Measurements from ENCODE around the gene ACSM6. TPM values are rescaled to one million over a fixed set of nuclear protein-coding genes. Genes with fewer than 3 reads are reported as not detected.

Gene ACSM6
- total RNA-seq, 1 experiment from 2014 or later, result not detected

- no peak overlapping the region for H4K91ac ChIP-seq (ENCODE audit: insufficient read length, low read depth, low read length)
- WGBS (ENCODE audit: extremely low coverage, insufficient read length, low lambda C conversion rate), result no CpG with 5 or more reads among the region's 85 CpGs
- no peak overlapping the region for H3T11ph ChIP-seq (ENCODE audit: low read length)
- no peaks in the 10 kb centered on the region for H4K20me1 ChIP-seq (ENCODE audit: control insufficient read depth, insufficient read depth, insufficient read length)
- H3K4me3 Mint-ChIP-seq, result peak overlapping the region; percentile 69 to 82
- no peak overlapping the region for H3K18ac ChIP-seq (ENCODE audit: insufficient read length, low read depth, low read length)
- H3K23ac ChIP-seq (ENCODE audit: insufficient read length, low read depth, low read length), result no peak overlapping the region
- peaks cover 0 to 3% of the 10 kb centered on the region in 2 experiments; a peak in 1 of 5 replicates for H3K9me3 Mint-ChIP-seq
- no peaks in the 10 kb centered on the region; the same call in 1 of the 2 replicates for H3K4me1 ChIP-seq (ENCODE audit: insufficient read depth, low read length)
- no peaks in the 10 kb centered on the region for H3K23me2 ChIP-seq (ENCODE audit: insufficient read length, low read depth, low read length, poor library complexity, severe bottlenecking)
- H2BK15ac ChIP-seq (ENCODE audit: low read depth, low read length), result no peak overlapping the region
- H4K8ac ChIP-seq (replicated peaks; ENCODE audit: insufficient read length, low read depth, low read length), result no peak overlapping the region
- no peak overlapping the region for H2BK20ac ChIP-seq (ENCODE audit: low read depth, low read length, poor library complexity, severe bottlenecking)
- H3K4me1 Mint-ChIP-seq, result peaks cover 18 to 22% of the 10 kb centered on the region in 2 experiments
- H3K9ac ChIP-seq (ENCODE audit: extremely low read depth, insufficient read length, low read length), result peak overlapping the region; percentile 41
- no peak overlapping the region for H3K4ac ChIP-seq (ENCODE audit: low read depth, low read length)
- H4K5ac ChIP-seq (ENCODE audit: insufficient read length, low read depth, low read length), result no peak overlapping the region
- no peak overlapping the region for H2AFZ ChIP-seq (ENCODE audit: low read length)
- DNase-seq, result peak; percentile 92
- no peak overlapping the region for H3K27ac ChIP-seq (ENCODE audit: insufficient read length, low read depth, low read length)
- no peak overlapping the region for H3K56ac ChIP-seq (ENCODE audit: insufficient read length, low read depth, low read length)
- H3K36me3 Mint-ChIP-seq (ENCODE audit: insufficient read depth in 1 of 3, low read depth in 3 of 3), result no peaks in the 10 kb centered on the region
- no peaks in the 10 kb centered on the region for H3K9me3 ChIP-seq (ENCODE audit: control insufficient read depth, low read depth, low read length)
- H3K4me2 ChIP-seq (ENCODE audit: insufficient read depth, insufficient read length, low read length), result peak overlapping the region; percentile 41
- H3K27me3 Mint-ChIP-seq (ENCODE audit: low read depth), result peaks cover 4% of the 10 kb centered on the region
- H3K27me3 ChIP-seq (ENCODE audit: insufficient read depth, low read length), result no peaks in the 10 kb centered on the region
- no peak overlapping the region for H2AK5ac ChIP-seq (ENCODE audit: insufficient read length, low read length)
- no peaks in the 10 kb centered on the region; the same call in 1 of the 2 replicates for H3K79me2 ChIP-seq (ENCODE audit: insufficient read depth, low read length)
- H3K27ac Mint-ChIP-seq, result peak overlapping the region; percentile 64 to 75 (median 72); a peak in 3 of 7 replicates
- no peaks in the 10 kb centered on the region for H3K79me1 ChIP-seq (ENCODE audit: insufficient read depth, low read depth, low read length, poor library complexity, severe bottlenecking)
- no peak overlapping the region for H2BK12ac ChIP-seq (ENCODE audit: insufficient read length, low read depth, low read length)
- H3K14ac ChIP-seq (ENCODE audit: insufficient read depth, low read length), result 0 out of 2 replicates have a peak overlapping the region, but pooled peaks have one; percentile 59
- no peak overlapping the region for H2BK5ac ChIP-seq (ENCODE audit: insufficient read length, low read length)
- H2BK120ac ChIP-seq (ENCODE audit: low read depth, low read length, poor library complexity, severe bottlenecking), result no peak overlapping the region
- TF ChIP-seq, protein P1, sequence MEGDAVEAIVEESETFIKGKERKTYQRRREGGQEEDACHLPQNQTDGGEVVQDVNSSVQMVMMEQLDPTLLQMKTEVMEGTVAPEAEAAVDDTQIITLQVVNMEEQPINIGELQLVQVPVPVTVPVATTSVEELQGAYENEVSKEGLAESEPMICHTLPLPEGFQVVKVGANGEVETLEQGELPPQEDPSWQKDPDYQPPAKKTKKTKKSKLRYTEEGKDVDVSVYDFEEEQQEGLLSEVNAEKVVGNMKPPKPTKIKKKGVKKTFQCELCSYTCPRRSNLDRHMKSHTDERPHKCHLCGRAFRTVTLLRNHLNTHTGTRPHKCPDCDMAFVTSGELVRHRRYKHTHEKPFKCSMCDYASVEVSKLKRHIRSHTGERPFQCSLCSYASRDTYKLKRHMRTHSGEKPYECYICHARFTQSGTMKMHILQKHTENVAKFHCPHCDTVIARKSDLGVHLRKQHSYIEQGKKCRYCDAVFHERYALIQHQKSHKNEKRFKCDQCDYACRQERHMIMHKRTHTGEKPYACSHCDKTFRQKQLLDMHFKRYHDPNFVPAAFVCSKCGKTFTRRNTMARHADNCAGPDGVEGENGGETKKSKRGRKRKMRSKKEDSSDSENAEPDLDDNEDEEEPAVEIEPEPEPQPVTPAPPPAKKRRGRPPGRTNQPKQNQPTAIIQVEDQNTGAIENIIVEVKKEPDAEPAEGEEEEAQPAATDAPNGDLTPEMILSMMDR (conservative IDR thresholded peaks at IDR 0.05), result peak; percentile 100
Measured at GRCh38 chr10:95183271-95184230, 10.5 kb upstream of the ACSM6 start.
